Erythroblast (primary cell): ENCODE data around the gene MSX1.

Experiments
- GATA1 ChIP-seq: IDR thresholded peaks from 2 replicates; pipeline ENCODE4 v1.6.1; 2011; ENCODE audit warnings: low read depth, mild to moderate bottlenecking, control low read depth, low read length, moderate library complexity
- POLR2A ChIP-seq: IDR thresholded peaks from 2 replicates; pipeline ENCODE4 v1.6.1; 2011; ENCODE audit warnings: mild to moderate bottlenecking, low read length

- TF ChIP-seq POLR2A = no peak
- no peak for TF ChIP-seq GATA1
These were observed 18.3 kb upstream of the MSX1 start for GRCh38 chr4:4841156-4841555.
